Tibial nerve (tissue), 4 donors: ENCODE results near the gene SLC37A1.

Experiments used
- EP300 ChIP-seq, 2 donors: sonication (generic); formaldehyde crosslinking; IDR thresholded peaks; one replicate each; pipeline ENCODE4 v1.6.1; 2017; ENCODE audit warnings: antibody characterized with exemption in 2 of 2, mild to moderate bottlenecking in 1 of 2
- POLR2A ChIP-seq, 2 donors: fragments of 450-650 bp; IDR thresholded peaks; one replicate each; pipeline ENCODE4 v1.6.1; 2017; ENCODE audit warnings: antibody characterized with exemption in 2 of 2, mild to moderate bottlenecking in 2 of 2, moderate library complexity in 2 of 2
- TF ChIP-seq, protein P1 (sequence below), 5 experiments: fragments of 200-600 bp in 3 of 5; fragments of 450-650 bp in 2 of 5; sonication (generic) in 3 of 5; IDR thresholded peaks; one replicate each; pipeline ENCODE4 v1.5.1; 2016 to 2019; ENCODE audit warnings: antibody characterized with exemption in 5 of 5, mild to moderate bottlenecking in 3 of 5, moderate library complexity in 2 of 5

DNA sequence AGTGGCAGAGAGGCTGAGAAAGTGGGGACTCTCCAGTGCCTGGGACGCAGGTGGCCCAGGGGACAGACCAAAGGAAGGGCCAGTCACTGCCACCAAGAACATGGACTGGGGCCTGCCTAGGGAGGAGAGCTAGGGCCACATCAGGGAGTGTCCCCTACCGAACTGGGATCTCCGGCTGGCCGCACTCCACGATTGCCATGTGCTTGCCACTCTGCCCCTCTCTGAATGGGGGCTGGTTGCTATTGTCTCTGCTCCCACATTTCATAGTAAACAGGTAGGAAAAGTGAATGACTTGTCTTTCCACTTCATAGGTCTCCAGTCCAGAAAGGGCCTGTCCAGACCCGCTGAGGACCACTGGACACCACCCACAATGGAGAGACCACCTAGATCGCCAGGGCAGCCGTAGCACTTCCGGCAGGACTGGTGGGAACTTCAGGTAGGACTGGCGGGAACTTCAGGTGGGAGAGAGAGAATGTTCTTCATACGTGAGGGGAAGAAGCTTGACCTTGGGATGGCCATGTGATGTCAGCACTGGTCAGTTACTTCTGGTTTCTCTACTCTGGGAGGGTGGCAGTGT is 84.6 kb downstream of the SLC37A1 start:
- TF ChIP-seq, protein P1, sequence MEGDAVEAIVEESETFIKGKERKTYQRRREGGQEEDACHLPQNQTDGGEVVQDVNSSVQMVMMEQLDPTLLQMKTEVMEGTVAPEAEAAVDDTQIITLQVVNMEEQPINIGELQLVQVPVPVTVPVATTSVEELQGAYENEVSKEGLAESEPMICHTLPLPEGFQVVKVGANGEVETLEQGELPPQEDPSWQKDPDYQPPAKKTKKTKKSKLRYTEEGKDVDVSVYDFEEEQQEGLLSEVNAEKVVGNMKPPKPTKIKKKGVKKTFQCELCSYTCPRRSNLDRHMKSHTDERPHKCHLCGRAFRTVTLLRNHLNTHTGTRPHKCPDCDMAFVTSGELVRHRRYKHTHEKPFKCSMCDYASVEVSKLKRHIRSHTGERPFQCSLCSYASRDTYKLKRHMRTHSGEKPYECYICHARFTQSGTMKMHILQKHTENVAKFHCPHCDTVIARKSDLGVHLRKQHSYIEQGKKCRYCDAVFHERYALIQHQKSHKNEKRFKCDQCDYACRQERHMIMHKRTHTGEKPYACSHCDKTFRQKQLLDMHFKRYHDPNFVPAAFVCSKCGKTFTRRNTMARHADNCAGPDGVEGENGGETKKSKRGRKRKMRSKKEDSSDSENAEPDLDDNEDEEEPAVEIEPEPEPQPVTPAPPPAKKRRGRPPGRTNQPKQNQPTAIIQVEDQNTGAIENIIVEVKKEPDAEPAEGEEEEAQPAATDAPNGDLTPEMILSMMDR (IDR thresholded peaks at IDR 0.05) = no peak
- no peak for TF ChIP-seq POLR2A (IDR thresholded peaks at IDR 0.05)
- no peak for TF ChIP-seq EP300 (IDR thresholded peaks at IDR 0.05)
